NCI-H1417 (cell line): ENCODE data around the gene ITPR1.
"Not testable (repeated sequence)": the region's sequence is repeated elsewhere in the genome, so short reads cannot be mapped to it uniquely, and the experiment has no call there.

Source experiments
- DNase-seq, 3 experiments: peaks; one replicate each; lab custom pipeline; 2025; lab: John Stamatoyannopoulos, UW

ITPR1 gene

GRCh38 chr3:4493014-4493940 lies at the start of gene ITPR1:
TSS of gene ITPR1 (plus strand) at chr3:4493348. CDS start at chr3:4516492, 23,144 bp downstream.
- DNase-seq, result peak; percentile 88 to 96 (median 89)

GRCh38 chr3:4447295-4447999 lies 45.7 kb upstream of the ITPR1 start:
- no peak for DNase-seq

- no peak for DNase-seq
Measured at GRCh38 chr3:4448187-4448586, 45.0 kb upstream of the ITPR1 start.

- DNase-seq, result no peak
Measured at GRCh38 chr3:4449043-4449805, 43.9 kb upstream of the ITPR1 start.

GRCh38 chr3:4454142-4454541 lies 39.0 kb upstream of the ITPR1 start:
- no peak for DNase-seq

GRCh38 chr3:4456780-4457179 lies 36.4 kb upstream of the ITPR1 start:
- not testable (repeated sequence) for DNase-seq

- no peak for DNase-seq
Measured at GRCh38 chr3:4458961-4459360, 34.2 kb upstream of the ITPR1 start.

GRCh38 chr3:4460334-4460733 lies 32.8 kb upstream of the ITPR1 start:
- no peak for DNase-seq

GRCh38 chr3:4461468-4462090 lies 31.6 kb upstream of the ITPR1 start:
- no peak for DNase-seq

GRCh38 chr3:4462369-4463040 lies 30.6 kb upstream of the ITPR1 start:
- DNase-seq, result no peak

- no peak for DNase-seq
Measured at GRCh38 chr3:4464576-4464975, 28.6 kb upstream of the ITPR1 start.

- DNase-seq, result peak; percentile 71 to 77 (median 75)
Measured at GRCh38 chr3:4466741-4467521, 26.2 kb upstream of the ITPR1 start, which contains the start of gene SUMF1. TSS of gene SUMF1 (minus strand) at chr3:4467269. CDS start at chr3:4467245, 24 bp downstream.

- no peak for DNase-seq
Measured at GRCh38 chr3:4467522-4467867, 25.7 kb upstream of the ITPR1 start.

GRCh38 chr3:4471907-4472306 lies 21.2 kb upstream of the ITPR1 start:
- no peak for DNase-seq

- DNase-seq, result no peak
Measured at GRCh38 chr3:4472312-4472711, 20.8 kb upstream of the ITPR1 start.

- no peak for DNase-seq
Measured at GRCh38 chr3:4472766-4473165, 20.4 kb upstream of the ITPR1 start.

GRCh38 chr3:4474683-4475490 lies 18.3 kb upstream of the ITPR1 start:
- no peak for DNase-seq

- DNase-seq, result no peak
Measured at GRCh38 chr3:4475804-4476203, 17.3 kb upstream of the ITPR1 start.

GRCh38 chr3:4476496-4476895 lies 16.7 kb upstream of the ITPR1 start:
- DNase-seq, result no peak

- no peak for DNase-seq
Measured at GRCh38 chr3:4478261-4478660, 14.9 kb upstream of the ITPR1 start.
